Measurements from ENCODE around the gene BCAS3.

DNA sequence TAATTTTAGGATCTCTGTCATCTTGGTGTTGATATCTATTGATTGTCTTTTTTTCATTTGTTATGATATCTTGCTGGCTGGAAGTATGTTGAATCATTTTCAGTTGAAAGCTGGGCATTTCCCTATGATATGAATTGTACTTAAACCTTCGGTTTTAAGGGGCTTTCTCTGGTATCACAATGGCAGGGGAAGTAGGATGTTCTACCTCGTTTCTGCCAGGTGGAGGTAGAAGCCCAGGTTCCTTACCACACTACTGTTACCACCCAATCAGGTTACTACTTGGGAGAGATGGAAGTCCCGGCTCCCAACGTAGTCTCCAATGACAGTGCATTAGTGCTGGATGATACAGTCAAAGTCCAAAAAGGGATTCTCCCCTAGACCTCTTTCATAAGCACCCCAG is 440.3 kb downstream of the BCAS3 start:
- TF ChIP-seq, protein P1, sequence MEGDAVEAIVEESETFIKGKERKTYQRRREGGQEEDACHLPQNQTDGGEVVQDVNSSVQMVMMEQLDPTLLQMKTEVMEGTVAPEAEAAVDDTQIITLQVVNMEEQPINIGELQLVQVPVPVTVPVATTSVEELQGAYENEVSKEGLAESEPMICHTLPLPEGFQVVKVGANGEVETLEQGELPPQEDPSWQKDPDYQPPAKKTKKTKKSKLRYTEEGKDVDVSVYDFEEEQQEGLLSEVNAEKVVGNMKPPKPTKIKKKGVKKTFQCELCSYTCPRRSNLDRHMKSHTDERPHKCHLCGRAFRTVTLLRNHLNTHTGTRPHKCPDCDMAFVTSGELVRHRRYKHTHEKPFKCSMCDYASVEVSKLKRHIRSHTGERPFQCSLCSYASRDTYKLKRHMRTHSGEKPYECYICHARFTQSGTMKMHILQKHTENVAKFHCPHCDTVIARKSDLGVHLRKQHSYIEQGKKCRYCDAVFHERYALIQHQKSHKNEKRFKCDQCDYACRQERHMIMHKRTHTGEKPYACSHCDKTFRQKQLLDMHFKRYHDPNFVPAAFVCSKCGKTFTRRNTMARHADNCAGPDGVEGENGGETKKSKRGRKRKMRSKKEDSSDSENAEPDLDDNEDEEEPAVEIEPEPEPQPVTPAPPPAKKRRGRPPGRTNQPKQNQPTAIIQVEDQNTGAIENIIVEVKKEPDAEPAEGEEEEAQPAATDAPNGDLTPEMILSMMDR (IDR thresholded peaks at IDR 0.05): no peak
- no peak for TF ChIP-seq POLR2A (IDR thresholded peaks at IDR 0.05)
- TF ChIP-seq POLR2AphosphoS5 (IDR thresholded peaks at IDR 0.05): no peak
- TF ChIP-seq EP300 (IDR thresholded peaks at IDR 0.05; ENCODE audit: low read depth): no peak

Data from transverse colon (tissue), 4 donors.